Measurements from ENCODE around the gene ATG9B.

Gene ATG9B

DNA sequence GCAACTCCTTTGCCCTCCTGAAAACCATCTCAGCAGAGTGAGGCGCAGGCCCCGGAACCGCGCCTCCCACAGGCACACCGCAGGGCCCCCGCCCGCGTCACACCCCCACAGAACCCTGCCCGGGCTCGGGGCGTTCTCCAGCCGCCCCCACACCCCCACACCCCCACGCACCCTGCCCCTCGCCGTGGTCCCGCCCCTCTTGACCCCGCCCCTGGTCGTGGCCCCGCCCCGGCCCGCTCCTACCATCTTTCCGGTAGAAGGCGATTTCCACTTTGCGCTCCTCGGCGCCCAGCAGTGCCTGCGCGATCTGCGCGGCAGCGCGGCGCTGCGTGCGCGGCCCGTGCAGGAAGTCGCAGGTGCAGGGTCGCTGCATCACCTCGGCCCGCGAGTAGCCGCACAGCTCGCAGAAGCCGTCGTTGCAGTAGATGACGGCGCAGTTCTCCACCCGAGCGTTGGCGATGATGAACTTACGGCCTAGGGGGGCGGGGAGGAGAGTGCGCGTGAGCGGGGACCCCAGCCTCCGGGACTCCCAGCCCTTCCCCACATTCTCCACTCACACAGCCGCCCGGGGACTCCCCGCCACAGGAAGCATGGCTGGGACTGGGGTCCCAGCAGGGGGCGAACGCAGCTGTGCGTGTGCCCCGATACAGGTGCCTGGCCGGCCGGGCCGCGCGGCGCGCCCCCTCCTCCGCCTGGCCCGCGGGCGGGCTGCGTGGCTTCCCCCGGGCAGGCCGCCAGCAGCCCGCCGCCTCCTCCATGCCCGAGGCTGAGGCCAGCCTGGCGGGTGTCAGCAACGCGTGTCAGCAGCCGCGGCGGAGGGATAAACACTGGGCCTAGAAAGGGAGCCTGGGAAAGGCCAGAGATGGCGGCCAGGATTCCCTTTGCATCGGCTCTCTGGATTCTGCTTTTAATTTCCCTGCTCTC lies 49.6 kb downstream of the ATG9B start:
- Histone ChIP-seq H3K9ac (ENCODE audit: low read length) (peak overlapping the region; percentile 80), H3K27ac (ENCODE audit: low read length) (peak overlapping the region; percentile 85), H3K4me1 (ENCODE audit: low read length) (peaks cover 33% of the 10 kb centered on the region), H3K4me3 (ENCODE audit: low read length) (peak overlapping the region; percentile 72), H3F3A (ENCODE audit: insufficient read depth, low read length) (peaks cover 22% of the 10 kb centered on the region), H3K9me2 (replicated peaks; ENCODE audit: insufficient read depth, low read length) (no peaks in the 10 kb centered on the region), H3K9me3 (replicated peaks; ENCODE audit: insufficient read depth, low read length) (no peaks in the 10 kb centered on the region), H3K4me2 (ENCODE audit: low read depth, low read length) (peak overlapping the region; percentile 100), H3K27me3 (replicated peaks; ENCODE audit: insufficient read depth, low read length) (peaks cover 4% of the 10 kb centered on the region), H2AFZ (ENCODE audit: low read length) (peak overlapping the region; percentile 88), H3K79me2 (ENCODE audit: low read length) (peaks cover 11% of the 10 kb centered on the region; the same call in 1 of the 2 replicates), H3K36me3 (replicated peaks; ENCODE audit: insufficient read depth, low read length) (no peaks in the 10 kb centered on the region), H4K20me1 (ENCODE audit: insufficient read depth, low read length) (no peaks in the 10 kb centered on the region)
- no peak for TF ChIP-seq EZH2 (optimal IDR thresholded peaks at IDR 0.05; ENCODE audit: low read depth, low read length)
- no peak for TF ChIP-seq EZH2phosphoT487 (IDR thresholded peaks at IDR 0.05; ENCODE audit: low read length)
- TF ChIP-seq CTCF (IDR thresholded peaks at IDR 0.05; ENCODE audit: low read length): peak; percentile 42
- DNase-seq: peak; percentile 93

DNA sequence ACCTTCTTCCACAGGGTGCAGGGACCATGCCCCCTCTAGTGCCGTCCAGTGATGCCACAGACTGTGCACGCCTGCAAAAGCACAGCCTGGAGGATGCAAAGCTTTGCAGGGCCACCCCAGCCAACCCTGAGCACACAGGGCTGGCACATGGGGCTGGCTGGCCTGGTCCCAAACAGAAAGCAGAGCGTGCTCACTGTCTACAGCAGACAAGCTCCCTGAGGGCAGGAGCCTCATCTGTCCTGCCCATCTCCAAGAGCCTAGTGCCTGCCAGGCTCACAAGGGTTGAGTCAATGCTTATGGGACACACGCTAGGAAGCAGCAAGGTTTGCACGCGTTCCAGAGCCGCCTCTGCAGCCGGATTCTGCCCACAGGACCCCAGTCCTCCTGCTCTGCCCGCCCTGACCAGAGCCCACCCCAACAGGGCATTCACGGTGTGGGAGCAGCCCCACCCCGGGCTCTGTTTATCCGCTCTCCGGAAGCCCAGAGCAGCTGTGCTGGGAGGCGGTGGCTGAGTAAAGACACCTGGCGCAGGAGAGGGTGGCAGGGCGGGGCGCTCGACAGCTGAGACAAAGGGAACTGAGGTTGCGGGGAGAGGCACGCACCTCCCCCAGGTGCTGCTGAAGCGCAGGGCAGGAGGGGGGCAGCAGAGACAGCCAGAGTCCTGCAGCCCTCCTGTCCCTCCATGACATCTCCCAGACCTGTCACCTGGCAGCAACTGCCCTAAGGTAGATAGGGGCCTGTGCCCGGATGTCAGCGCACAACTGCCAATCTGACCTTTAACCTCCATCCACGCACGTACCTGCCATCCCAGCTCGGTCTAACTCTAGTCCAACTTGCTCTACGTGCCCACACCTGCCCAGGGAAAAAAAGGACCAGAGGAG lies 50.5 kb downstream of the ATG9B start:
- Histone ChIP-seq H3K9me3 (replicated peaks; ENCODE audit: insufficient read depth, low read length) (no peaks in the 10 kb centered on the region), H2AFZ (ENCODE audit: low read length) (peak overlapping the region; percentile 68), H3F3A (ENCODE audit: insufficient read depth, low read length) (peaks cover 21% of the 10 kb centered on the region), H3K9ac (ENCODE audit: low read length) (peak overlapping the region; percentile 49; the same call in 1 of the 2 replicates), H4K20me1 (ENCODE audit: insufficient read depth, low read length) (no peaks in the 10 kb centered on the region), H3K4me3 (ENCODE audit: low read length) (peak overlapping the region; percentile 72), H3K9me2 (replicated peaks; ENCODE audit: insufficient read depth, low read length) (no peaks in the 10 kb centered on the region), H3K4me1 (ENCODE audit: low read length) (peaks cover 33% of the 10 kb centered on the region), H3K27me3 (replicated peaks; ENCODE audit: insufficient read depth, low read length) (no peaks in the 10 kb centered on the region), H3K36me3 (replicated peaks; ENCODE audit: insufficient read depth, low read length) (no peaks in the 10 kb centered on the region), H3K27ac (ENCODE audit: low read length) (peak overlapping the region; percentile 85), H3K79me2 (ENCODE audit: low read length) (peaks cover 11% of the 10 kb centered on the region; the same call in 1 of the 2 replicates), H3K4me2 (ENCODE audit: low read depth, low read length) (peak overlapping the region; percentile 100)
- peak; percentile 83 for DNase-seq
- TF ChIP-seq EZH2phosphoT487 (IDR thresholded peaks at IDR 0.05; ENCODE audit: low read length) (no peak), CTCF (IDR thresholded peaks at IDR 0.05; ENCODE audit: low read length) (no peak), EZH2 (optimal IDR thresholded peaks at IDR 0.05; ENCODE audit: low read depth, low read length) (no peak)

DNA sequence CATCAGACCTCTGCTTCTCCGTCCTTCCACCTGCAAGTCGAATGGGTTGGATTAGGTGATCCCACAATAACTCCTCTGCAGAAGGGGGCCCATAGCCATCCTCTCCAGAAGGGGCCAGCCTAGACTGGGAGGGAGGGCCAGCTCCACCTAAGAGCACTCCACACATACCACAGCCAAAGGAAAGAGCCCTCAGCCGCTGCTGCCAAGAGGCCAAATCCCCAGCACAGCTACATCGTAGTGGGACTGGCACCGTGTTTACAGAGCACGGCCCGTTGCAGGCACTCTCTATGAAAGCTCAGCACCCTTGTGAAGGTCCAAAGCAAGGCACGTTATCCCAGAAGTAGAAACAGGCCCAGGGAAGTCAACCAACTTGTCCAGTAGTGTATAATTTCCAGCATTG lies 51.6 kb downstream of the ATG9B start:
- Histone ChIP-seq H3K9me3 (replicated peaks; ENCODE audit: insufficient read depth, low read length) (no peaks in the 10 kb centered on the region), H3K9me2 (replicated peaks; ENCODE audit: insufficient read depth, low read length) (no peaks in the 10 kb centered on the region), H3K27me3 (replicated peaks; ENCODE audit: insufficient read depth, low read length) (no peaks in the 10 kb centered on the region), H3K36me3 (replicated peaks; ENCODE audit: insufficient read depth, low read length) (no peaks in the 10 kb centered on the region), H3K4me3 (ENCODE audit: low read length) (no peak overlapping the region), H3K4me2 (ENCODE audit: low read depth, low read length) (no peak overlapping the region), H4K20me1 (ENCODE audit: insufficient read depth, low read length) (no peaks in the 10 kb centered on the region), H3K79me2 (ENCODE audit: low read length) (peaks cover 11% of the 10 kb centered on the region; the same call in 1 of the 2 replicates), H2AFZ (ENCODE audit: low read length) (no peak overlapping the region), H3K27ac (ENCODE audit: low read length) (no peak overlapping the region), H3K4me1 (ENCODE audit: low read length) (peaks cover 33% of the 10 kb centered on the region), H3F3A (ENCODE audit: insufficient read depth, low read length) (peaks cover 16% of the 10 kb centered on the region), H3K9ac (ENCODE audit: low read length) (no peak overlapping the region)
- TF ChIP-seq EZH2phosphoT487 (IDR thresholded peaks at IDR 0.05; ENCODE audit: low read length): no peak
- TF ChIP-seq CTCF (IDR thresholded peaks at IDR 0.05; ENCODE audit: low read length): no peak
- no peak for TF ChIP-seq EZH2 (optimal IDR thresholded peaks at IDR 0.05; ENCODE audit: low read depth, low read length)
- no peak for DNase-seq

Data from MM.1S (cell line).